DOHH2 (cell line): ENCODE results near the gene TMEM60.

Source experiments
- H3F3A ChIP-seq: fragments of 200-600 bp; sonication (generic), shearing (Covaris generic); 2 replicates; pipeline ENCODE4 v1.6.0; 2016; ENCODE audit warnings: antibody characterized with exemption, mild to moderate bottlenecking; ENCODE audit not compliant: control insufficient read depth, insufficient read depth
- H3K27ac ChIP-seq: fragments of 200-600 bp; sonication (generic); 2 replicates; pipeline ENCODE4 v1.5.1; 2014; ENCODE audit warnings: low read depth, mild to moderate bottlenecking, low read length, moderate library complexity
- H3K27me3 ChIP-seq: fragments of 200-600 bp; sonication (generic); 2 replicates; pipeline ENCODE4 v1.6.1; 2014; ENCODE audit warnings: mild to moderate bottlenecking, low read length, mixed read lengths; ENCODE audit not compliant: control insufficient read depth
- H3K36me3 ChIP-seq: fragments of 200-600 bp; sonication (generic); 2 replicates; pipeline ENCODE4 v1.6.1; 2014; ENCODE audit warnings: mild to moderate bottlenecking, low read length, moderate library complexity, mixed read lengths; ENCODE audit not compliant: control insufficient read depth
- H3K4me1 ChIP-seq: fragments of 200-600 bp; sonication (generic); 2 replicates; pipeline ENCODE4 v1.6.1; 2014; ENCODE audit warnings: mild to moderate bottlenecking, low read length, mixed read lengths; ENCODE audit not compliant: control insufficient read depth
- H3K4me2 ChIP-seq: fragments of 200-600 bp; sonication (generic); 2 replicates; pipeline ENCODE4 v1.6.0; 2014; ENCODE audit warnings: mild to moderate bottlenecking, low read length, moderate library complexity
- H3K4me3 ChIP-seq: fragments of 200-600 bp; sonication (generic); 2 replicates; pipeline ENCODE4 v1.5.1; 2014; ENCODE audit warnings: mild to moderate bottlenecking, low read length, mixed read lengths
- H3K79me2 ChIP-seq: fragments of 200-600 bp; sonication (generic); 2 replicates; pipeline ENCODE4 v1.6.1; 2014; ENCODE audit warnings: mild to moderate bottlenecking, low read length, mixed read lengths; ENCODE audit not compliant: control insufficient read depth
- H3K9me2 ChIP-seq: fragments of 200-600 bp; sonication (generic); replicated peaks from 2 replicates; pipeline ENCODE4 v1.6.1; 2014; ENCODE audit warnings: mild to moderate bottlenecking, low read length, mixed read lengths; ENCODE audit not compliant: control insufficient read depth
- H3K9me3 ChIP-seq: fragments of 200-600 bp; sonication (generic); 2 replicates; pipeline ENCODE4 v1.6.1; 2014; ENCODE audit warnings: antibody characterized with exemption, low read length, mixed read lengths; ENCODE audit not compliant: control insufficient read depth, insufficient read depth
- H4K20me1 ChIP-seq: fragments of 200-600 bp; sonication (generic); 2 replicates; pipeline ENCODE4 v1.6.0; 2014; ENCODE audit warnings: low read depth, mild to moderate bottlenecking, antibody characterized with exemption, low read length, moderate library complexity; ENCODE audit not compliant: control insufficient read depth, insufficient read depth
- EZH2phosphoT487 ChIP-seq: fragments of 200-600 bp; sonication (generic); IDR thresholded peaks from 2 replicates; pipeline ENCODE4 v1.6.1; 2017; ENCODE audit warnings: borderline replicate concordance, mild to moderate bottlenecking, antibody characterized with exemption, low read length, moderate library complexity, mixed read lengths
- TF ChIP-seq, protein P1 (sequence below): fragments of 200-600 bp; sonication (generic); IDR thresholded peaks from one replicate; pipeline ENCODE4 v1.5.1; 2014; ENCODE audit warnings: antibody characterized with exemption, mild to moderate bottlenecking, low read depth, low read length; ENCODE audit not compliant: poor library complexity, severe bottlenecking

TMEM60 gene

DNA sequence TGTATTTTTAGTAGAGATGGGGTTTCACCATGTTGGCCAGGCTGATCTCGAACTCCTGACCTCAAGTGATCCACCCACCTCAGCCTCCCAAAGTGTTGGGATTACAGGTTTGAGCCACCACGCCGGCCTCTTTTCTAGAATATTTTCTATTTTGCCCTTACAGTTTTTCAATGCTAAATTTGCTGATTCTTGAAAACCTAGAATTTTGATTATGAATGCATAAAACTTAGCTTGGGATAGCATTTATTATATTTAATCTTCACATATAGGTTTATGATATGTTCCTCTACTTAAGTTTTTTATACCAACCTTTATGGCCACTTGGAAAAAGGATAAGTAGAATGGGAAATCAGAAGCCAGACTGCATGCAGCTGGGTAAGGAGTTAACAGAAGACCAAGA lies 2.1 kb downstream of the TMEM60 start:
- Histone ChIP-seq H3K9me3 (no peaks in the 10 kb centered on the region), H3K4me3 (peak overlapping the region; percentile 90), H3K9me2 (no peaks in the 10 kb centered on the region), H3K4me1 (peaks cover 37% of the 10 kb centered on the region), H3K4me2 (peak overlapping the region; percentile 96), H3F3A (peaks cover 21% of the 10 kb centered on the region), H3K27ac (no peak overlapping the region), H3K27me3 (no peaks in the 10 kb centered on the region), H3K36me3 (peaks cover 67% of the 10 kb centered on the region), H4K20me1 (peaks cover 29% of the 10 kb centered on the region), H3K79me2 (peaks cover 72% of the 10 kb centered on the region)
- TF ChIP-seq EZH2phosphoT487: no peak
- TF ChIP-seq, protein P1, sequence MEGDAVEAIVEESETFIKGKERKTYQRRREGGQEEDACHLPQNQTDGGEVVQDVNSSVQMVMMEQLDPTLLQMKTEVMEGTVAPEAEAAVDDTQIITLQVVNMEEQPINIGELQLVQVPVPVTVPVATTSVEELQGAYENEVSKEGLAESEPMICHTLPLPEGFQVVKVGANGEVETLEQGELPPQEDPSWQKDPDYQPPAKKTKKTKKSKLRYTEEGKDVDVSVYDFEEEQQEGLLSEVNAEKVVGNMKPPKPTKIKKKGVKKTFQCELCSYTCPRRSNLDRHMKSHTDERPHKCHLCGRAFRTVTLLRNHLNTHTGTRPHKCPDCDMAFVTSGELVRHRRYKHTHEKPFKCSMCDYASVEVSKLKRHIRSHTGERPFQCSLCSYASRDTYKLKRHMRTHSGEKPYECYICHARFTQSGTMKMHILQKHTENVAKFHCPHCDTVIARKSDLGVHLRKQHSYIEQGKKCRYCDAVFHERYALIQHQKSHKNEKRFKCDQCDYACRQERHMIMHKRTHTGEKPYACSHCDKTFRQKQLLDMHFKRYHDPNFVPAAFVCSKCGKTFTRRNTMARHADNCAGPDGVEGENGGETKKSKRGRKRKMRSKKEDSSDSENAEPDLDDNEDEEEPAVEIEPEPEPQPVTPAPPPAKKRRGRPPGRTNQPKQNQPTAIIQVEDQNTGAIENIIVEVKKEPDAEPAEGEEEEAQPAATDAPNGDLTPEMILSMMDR: no peak

DNA sequence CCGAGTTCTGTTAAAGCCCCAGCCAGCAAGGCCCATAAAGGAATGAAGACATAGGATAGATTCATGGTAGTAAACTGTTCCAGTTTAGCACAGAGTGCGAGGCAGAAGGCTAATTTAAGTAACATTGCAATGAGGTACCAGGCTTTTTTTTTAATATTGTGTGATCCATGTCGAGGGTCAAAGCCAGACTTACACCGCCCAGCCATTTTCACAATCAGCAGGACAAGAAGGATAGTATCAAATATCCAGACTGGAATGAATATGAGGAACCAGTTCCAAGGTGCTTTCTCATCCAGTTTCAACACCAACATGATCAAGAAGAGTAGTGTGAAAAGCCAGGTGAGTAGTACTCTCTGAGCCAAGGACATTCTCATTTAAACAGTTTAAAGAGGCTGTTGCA lies 4.2 kb downstream of the TMEM60 start:
- peaks cover 20% of the 10 kb centered on the region for H3K4me1 ChIP-seq
- no peak overlapping the region for H3K27ac ChIP-seq
- no peak overlapping the region for H3K4me3 ChIP-seq
- no peaks in the 10 kb centered on the region for H3K9me3 ChIP-seq
- TF ChIP-seq EZH2phosphoT487: no peak
- TF ChIP-seq, protein P1: no peak
- H3K79me2 ChIP-seq: peaks cover 51% of the 10 kb centered on the region
- no peaks in the 10 kb centered on the region for H3K9me2 ChIP-seq
- no peak overlapping the region for H3K4me2 ChIP-seq
- no peaks in the 10 kb centered on the region for H3K27me3 ChIP-seq
- peaks cover 18% of the 10 kb centered on the region for H3F3A ChIP-seq
- peaks cover 49% of the 10 kb centered on the region for H3K36me3 ChIP-seq
- H4K20me1 ChIP-seq: peaks cover 20% of the 10 kb centered on the region

DNA sequence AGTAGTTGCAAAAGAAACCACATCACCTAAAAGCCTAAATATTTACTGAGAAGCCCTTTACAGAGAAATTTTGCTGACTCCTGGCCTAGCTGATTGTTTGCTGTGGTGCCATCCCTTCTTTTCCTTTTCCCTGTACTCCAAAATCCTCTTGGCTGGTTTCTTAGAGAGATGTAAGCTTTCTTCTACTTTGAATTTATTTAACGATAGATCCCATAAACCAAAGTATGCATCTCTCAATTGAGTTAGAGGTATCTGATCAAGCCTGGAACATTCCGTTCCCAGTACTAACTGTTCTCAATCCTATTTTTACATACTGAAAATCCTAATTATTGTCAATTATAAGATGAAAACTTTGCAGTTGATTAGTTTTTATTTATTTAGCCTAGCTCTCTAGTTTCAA lies 6.3 kb downstream of the TMEM60 start:
- peaks cover 35% of the 10 kb centered on the region for H3K36me3 ChIP-seq
- H3K79me2 ChIP-seq: peaks cover 35% of the 10 kb centered on the region
- peaks cover 15% of the 10 kb centered on the region for H3K4me1 ChIP-seq
- no peak overlapping the region for H3K4me3 ChIP-seq
- TF ChIP-seq, protein P1: no peak
- TF ChIP-seq EZH2phosphoT487: no peak
- H3K27ac ChIP-seq: no peak overlapping the region
- H3K9me2 ChIP-seq: no peaks in the 10 kb centered on the region
- no peak overlapping the region for H3K4me2 ChIP-seq
- peaks cover 14% of the 10 kb centered on the region for H4K20me1 ChIP-seq
- H3K27me3 ChIP-seq: no peaks in the 10 kb centered on the region
- H3K9me3 ChIP-seq: no peaks in the 10 kb centered on the region
- peaks cover 26% of the 10 kb centered on the region for H3F3A ChIP-seq

DNA sequence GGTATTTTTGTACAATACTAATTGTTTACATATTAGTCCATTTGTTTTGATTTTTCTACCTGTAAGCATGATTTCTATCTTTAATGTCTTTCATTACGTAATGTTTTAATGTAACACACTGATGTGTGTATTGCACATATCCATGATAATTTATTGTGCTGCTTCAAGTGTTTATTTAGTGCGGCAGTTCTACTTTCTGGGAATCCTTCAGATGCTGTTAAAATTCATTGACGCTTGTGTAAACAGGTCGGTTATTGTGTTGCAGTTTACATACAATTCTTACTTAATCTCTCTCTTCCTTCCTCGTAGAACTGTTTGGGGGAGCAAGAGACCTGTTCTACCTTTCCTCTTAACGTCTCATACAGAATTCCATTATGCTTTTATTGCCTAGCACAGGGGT lies 6.9 kb downstream of the TMEM60 start:
- Histone ChIP-seq H3K4me3 (no peak overlapping the region), H3K4me2 (no peak overlapping the region), H3K36me3 (peaks cover 30% of the 10 kb centered on the region)

More for the DNA sequence above, 6.9 kb downstream of the TMEM60 start:
- Histone ChIP-seq H3K4me1 (peaks cover 8% of the 10 kb centered on the region), H4K20me1 (peaks cover 7% of the 10 kb centered on the region), H3K9me2 (no peaks in the 10 kb centered on the region), H3K79me2 (peaks cover 29% of the 10 kb centered on the region), H3K27me3 (no peaks in the 10 kb centered on the region), H3K9me3 (no peaks in the 10 kb centered on the region), H3K27ac (no peak overlapping the region), H3F3A (peaks cover 26% of the 10 kb centered on the region)
- no peak for TF ChIP-seq EZH2phosphoT487
- TF ChIP-seq, protein P1: no peak
